HepG2 (cell line): Measurements from ENCODE around the gene TRMT1. TPM values are rescaled to one million over a fixed set of nuclear protein-coding genes. Genes with fewer than 3 reads are reported as not detected.

ENCODE experiments used
- ATAC-seq: fragments of 200-7000 bp; cut with Tn5 transposase; 3 replicates; pipeline ENCODE4 v1.9.1; 2020; ENCODE audit warnings: mild to moderate bottlenecking, moderate library complexity
- BruUV-seq: library from RNA; stranded (reverse); fragments of 400-500 nt; replicated peaks from 2 replicates; lab custom pipeline; 2021; lab: Mats Ljungman, UMichigan
- CTCF ChIA-PET: fragments of 300-600 bp; formaldehyde crosslinking; extraction: SDS; loops from one replicate; lab custom pipeline; 2021; ENCODE audit warnings: low total read pairs, inconsistent platforms, low intra/inter-chr PET ratio; lab: Yijun Ruan, JAX
- POLR2A ChIA-PET: fragments of 350-600 bp; sonication (Branson Sonifier 250); formaldehyde crosslinking; loops from one replicate; lab custom pipeline; 2020; ENCODE audit warnings: antibody characterized with exemption, inconsistent platforms; lab: Yijun Ruan, JAX
- DNase-seq: peaks from one replicate; pipeline ENCODE4 v3.0.0-alpha.2; 2015; ENCODE audit warnings: low spot score
- FAIRE-seq: peaks from 3 replicates; lab custom pipeline; 2011; peaks lifted over from hg19 to GRCh38; lab: Jason Lieb, UNC
- H2AFZ ChIP-seq: one replicate; pipeline ENCODE4 v1.6.1; 2011; ENCODE audit warnings: low read length, inconsistent platforms
- H3K27ac ChIP-seq: fragments of 300-600 bp; 3 replicates; pipeline ENCODE4 v1.8.0; 2011; ENCODE audit warnings: mixed run types, mild to moderate bottlenecking, mixed read lengths, low read length, inconsistent platforms; ENCODE audit not compliant: insufficient read depth; ENCODE audit errors: extremely low read length
- H3K27me3 ChIP-seq, 2 experiments: fragments of 200-600 bp in 1 of 2; 2 replicates in 1 of 2; 3 replicates in 1 of 2; pipeline versions ENCODE4 v1.6.0 to v1.8.0; 2011; ENCODE audit warnings: low read length in 2 of 2, mild to moderate bottlenecking in 2 of 2, moderate library complexity in 2 of 2, inconsistent platforms in 1 of 2; ENCODE audit not compliant: insufficient read depth in 2 of 2, control insufficient read depth in 1 of 2
- H3K36me3 ChIP-seq, 2 experiments: fragments of 200-600 bp in 1 of 2; replicated peaks in 1 of 2; 2 replicates in 1 of 2; 3 replicates in 1 of 2; pipeline versions ENCODE4 v1.5.1 to v1.8.0; 2011; ENCODE audit warnings: low read length in 2 of 2, inconsistent platforms in 1 of 2; ENCODE audit not compliant: insufficient read depth in 2 of 2, control insufficient read depth in 1 of 2
- H3K4me1 ChIP-seq: 2 replicates; pipeline ENCODE4 v1.5.1; 2012; ENCODE audit warnings: low read length, inconsistent platforms; ENCODE audit not compliant: insufficient read depth
- H3K4me2 ChIP-seq: 2 replicates; pipeline ENCODE4 v1.6.0; 2011; ENCODE audit warnings: low read depth, low read length, inconsistent platforms
- H3K4me3 ChIP-seq, 3 experiments: fragments of 200-600 bp in 1 of 3; sonication (generic), shearing (Covaris generic) in 1 of 3; replicated peaks in 1 of 3; 2 replicates each; pipeline ENCODE4 v1.5.1; 2011 to 2016; ENCODE audit warnings: low read length in 3 of 3, inconsistent platforms in 2 of 3, low read depth in 2 of 3, mild to moderate bottlenecking in 2 of 3, control low read depth in 1 of 3, mixed read lengths in 1 of 3; ENCODE audit not compliant: insufficient read depth in 1 of 3
- H3K79me2 ChIP-seq: one replicate; pipeline ENCODE4 v1.6.1; 2011; ENCODE audit warnings: low read length, inconsistent platforms; ENCODE audit not compliant: insufficient read depth
- H3K9ac ChIP-seq: 2 replicates; pipeline ENCODE4 v1.6.0; 2011; ENCODE audit warnings: mild to moderate bottlenecking, low read depth, low read length, inconsistent platforms; ENCODE audit not compliant: insufficient read depth
- H3K9me3 ChIP-seq: 2 replicates; pipeline ENCODE4 v1.5.1; 2012; ENCODE audit warnings: mild to moderate bottlenecking, low read length
- H4K20me1 ChIP-seq: 2 replicates; pipeline ENCODE4 v1.6.0; 2011; ENCODE audit warnings: inconsistent platforms, mild to moderate bottlenecking, low read length, moderate library complexity; ENCODE audit not compliant: insufficient read depth
- KAT8 ChIP-seq: IDR thresholded peaks from 2 replicates; pipeline ENCODE4 v1.6.1; 2016; ENCODE audit warnings: missing genetic modification reagents, missing compliant biosample characterization
- MTA1 ChIP-seq: sonication (generic); formaldehyde crosslinking; IDR thresholded peaks from 2 replicates; pipeline ENCODE4 v1.4.0; 2020; ENCODE audit warnings: missing genetic modification reagents, mild to moderate bottlenecking, borderline replicate concordance
- MTA3 ChIP-seq: sonication (generic); formaldehyde crosslinking; IDR thresholded peaks from 2 replicates; pipeline ENCODE4 v1.4.0; 2020; ENCODE audit warnings: missing genetic modification reagents
- PLRG1 ChIP-seq: fragments of 450-650 bp; conservative IDR thresholded peaks from 2 replicates; pipeline ENCODE4 v1.6.1; 2016
- RARA ChIP-seq: IDR thresholded peaks from 2 replicates; pipeline ENCODE4 v1.6.1; 2016; ENCODE audit warnings: missing genetic modification reagents, missing compliant biosample characterization
- TFE3 ChIP-seq: IDR thresholded peaks from 2 replicates; pipeline ENCODE4 v1.6.1; 2016
- ZBTB34 ChIP-seq: sonication (generic); formaldehyde crosslinking; IDR thresholded peaks from 2 replicates; pipeline ENCODE4 v1.8.0; 2022; ENCODE audit warnings: mild to moderate bottlenecking, missing genetic modification reagents
- ZBTB44 ChIP-seq: sonication (generic); formaldehyde crosslinking; IDR thresholded peaks from 2 replicates; pipeline ENCODE4 v1.4.0; 2020; ENCODE audit warnings: missing genetic modification reagents
- ZBTB49 ChIP-seq: sonication (generic); formaldehyde crosslinking; IDR thresholded peaks from 2 replicates; pipeline ENCODE4 v1.4.0; 2020; ENCODE audit warnings: missing genetic modification reagents, borderline replicate concordance
- ZKSCAN1 ChIP-seq: fragments of 150-350 bp; IDR thresholded peaks from 2 replicates; pipeline ENCODE4 v1.6.1; 2014; ENCODE audit warnings: low read length
- ZNF30 ChIP-seq: sonication (generic); formaldehyde crosslinking; IDR thresholded peaks from 2 replicates; pipeline ENCODE4 v1.5.0; 2020; ENCODE audit warnings: mild to moderate bottlenecking, missing genetic modification reagents
- ZNF446 ChIP-seq: sonication (generic); formaldehyde crosslinking; IDR thresholded peaks from 2 replicates; pipeline ENCODE4 v1.5.0; 2020; ENCODE audit warnings: mild to moderate bottlenecking, missing genetic modification reagents
- ZNF616 ChIP-seq: sonication (generic); formaldehyde crosslinking; IDR thresholded peaks from 2 replicates; pipeline ENCODE4 v1.5.0; 2020; ENCODE audit warnings: low read depth, mild to moderate bottlenecking, missing genetic modification reagents
- ZNF879 ChIP-seq: sonication (generic); formaldehyde crosslinking; IDR thresholded peaks from 2 replicates; pipeline ENCODE4 v1.8.1; 2023; ENCODE audit warnings: missing genetic modification reagents
- ZSCAN30 ChIP-seq: sonication (generic); formaldehyde crosslinking; IDR thresholded peaks from 2 replicates; pipeline ENCODE4 v1.5.0; 2020; ENCODE audit warnings: mild to moderate bottlenecking, missing genetic modification reagents
- ZSCAN31 ChIP-seq: sonication (generic); formaldehyde crosslinking; IDR thresholded peaks from 2 replicates; pipeline ENCODE4 v1.5.0; 2020; ENCODE audit warnings: low read depth, mild to moderate bottlenecking, missing genetic modification reagents
- WGBS: methylation state at CpG from one replicate; pipeline ENCODE4 v1.1.6; 2017; ENCODE audit warnings: low lambda C conversion rate; 5-methylcytosine and 5-hydroxymethylcytosine counted together
- in situ Hi-C: cut with HindIII; loops from 2 replicates; pipeline ENCODE4 v1.10.0; 2017; ENCODE audit warnings: low pct_unique_long_range_greater_than_20kb; ENCODE audit not compliant: extremely low pct_ligation_motif_present
- intact Hi-C: fragments of 100-400 bp; cut with micrococcal nuclease; formaldehyde crosslinking; loops from one replicate; pipeline ENCODE4 v1.10.0; 2022; ENCODE audit not compliant: unreplicated experiment
- polyA plus RNA-seq, 8 experiments: library from polyadenylated mRNA; depleted of rRNA in 3 of 8; stranded (reverse) in 7 of 8; unstranded in 1 of 8; fragments of >200 nt; fragmentation: Illumina TruSeq in 4 of 8; extraction: Trizol in 4 of 8; gene quantifications; 2 replicates each; pipeline versions ENCODE4 v1.2.1 to v1.2.3, GENCODE V29; 2011 to 2016; ENCODE audit warnings: low read depth in 4 of 8, missing spikeins in 1 of 8, mixed read lengths in 1 of 8; ENCODE audit not compliant: insufficient read depth in 1 of 8
- total RNA-seq, 5 experiments: library from RNA; depleted of rRNA; stranded (reverse); fragments of >200 nt; fragmentation: Illumina TruSeq; extraction: Trizol; gene quantifications; 2 replicates each; pipeline ENCODE4 v1.2.3, GENCODE V29; 2016; ENCODE audit warnings: low read depth in 1 of 5

TRMT1 gene
- total and polyA plus RNA-seq, 2 of the 13 experiments (the other 11 are each of a cell fraction or from before 2014, with no cell fraction given), result 35.5 to 44.1 TPM

- peak overlapping the region; percentile 75 for H3K9ac ChIP-seq
- POLR2A ChIA-PET, result interaction anchor here (0.9 to 7.1 kb wide), 14 partner anchors 12 to 117 kb away, joined by 3 to 121 read pairs (median 10); partner anchors contain the start of gene CALR
- ATAC-seq, result no peak
- peaks cover 7% of the 10 kb centered on the region for H4K20me1 ChIP-seq
- peak overlapping the region in 1 of 3 experiments; percentile 14; a peak in 1 of 6 replicates for H3K4me3 ChIP-seq
- H2AFZ ChIP-seq, result no peak overlapping the region
- no peak for FAIRE-seq
- WGBS, result 44% methylated on average over 13 of the region's 29 CpGs
- H3K9me3 ChIP-seq, result no peaks in the 10 kb centered on the region
- DNase-seq, result no peak
- peak overlapping the region; percentile 91 for H3K27ac ChIP-seq
- peaks cover 27% of the 10 kb centered on the region for H3K79me2 ChIP-seq
- H3K4me1 ChIP-seq, result peaks cover 100% of the 10 kb centered on the region
- intact Hi-C loops (no loop called here), in situ Hi-C loops (no loop called here)
- CTCF ChIA-PET, result no interaction called here
- no TSS peak for BruUV-seq
- no peaks in the 10 kb centered on the region for H3K27me3 ChIP-seq
- H3K36me3 ChIP-seq, result no peaks in the 10 kb centered on the region
- H3K4me2 ChIP-seq, result peak overlapping the region; percentile 9; the same call in 1 of the 2 replicates
- TF ChIP-seq ZSCAN30 (CRISPR knock-in tag), result no peak
- TF ChIP-seq MTA1, result peak; percentile 47; the same call in 1 of the 2 replicates
- TF ChIP-seq ZSCAN31 (CRISPR knock-in tag), result no peak
- no peak for TF ChIP-seq PLRG1
- no peak for TF ChIP-seq ZBTB49 (CRISPR knock-in tag)
- no peak for TF ChIP-seq ZKSCAN1
- TF ChIP-seq MTA3 (CRISPR knock-in tag), result no peak
- no peak for TF ChIP-seq ZNF616 (CRISPR knock-in tag)
- no peak for TF ChIP-seq ZNF30 (CRISPR knock-in tag)
- no peak for TF ChIP-seq ZNF879 (CRISPR knock-in tag)
- no peak for TF ChIP-seq KAT8 (CRISPR knock-in tag)
- no peak for TF ChIP-seq ZBTB34 (CRISPR knock-in tag)
- no peak for TF ChIP-seq ZNF446 (CRISPR knock-in tag)
- TF ChIP-seq TFE3 (CRISPR knock-in tag), result no peak
- TF ChIP-seq ZBTB44, result no peak
- no peak for TF ChIP-seq RARA (CRISPR knock-in tag)
Measured at GRCh38 chr19:13055213-13056051, 61.1 kb downstream of the TRMT1 start.
